ENCODE results near the gene ZFHX2.

The ZFHX2 gene

DNA sequence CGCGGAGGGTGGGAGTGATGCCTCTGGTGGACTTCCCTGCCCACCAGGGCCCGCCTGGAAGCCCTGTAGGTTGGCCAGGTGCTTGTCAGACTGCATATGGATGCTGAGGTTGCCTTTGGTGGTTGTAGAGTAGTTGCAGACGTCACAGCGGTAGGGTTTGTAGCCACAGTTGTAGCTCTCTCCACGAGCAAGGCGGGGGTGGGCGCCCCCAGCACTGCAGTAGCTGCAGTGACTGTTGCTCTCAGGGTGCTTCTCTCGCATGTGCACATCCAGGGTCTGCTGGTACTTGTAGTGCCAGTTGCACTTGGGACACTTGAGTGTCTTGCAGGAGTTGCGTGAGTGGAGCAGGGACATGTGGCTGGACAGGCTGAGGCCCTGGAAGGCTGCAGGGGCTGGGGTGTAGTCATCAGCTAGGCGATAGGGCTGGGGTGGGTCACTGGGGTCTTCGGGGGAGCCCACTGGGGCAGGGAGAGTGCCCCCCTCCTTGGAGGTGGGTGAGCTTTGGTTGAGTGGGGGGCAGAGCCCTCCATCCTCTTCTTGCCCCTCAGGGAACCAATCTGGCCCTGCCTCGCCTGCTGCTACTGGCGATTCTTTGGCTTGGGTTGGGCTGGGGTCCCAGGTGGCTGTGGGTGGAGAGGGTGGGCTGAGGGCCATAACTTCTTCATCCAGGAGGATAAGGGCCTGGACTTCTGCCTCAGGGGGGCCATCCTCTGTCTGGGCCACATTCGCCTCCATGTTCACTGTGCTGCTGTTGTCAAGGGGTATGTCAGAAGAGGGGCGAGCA lies 17.7 kb downstream of the ZFHX2 start:
- Histone ChIP-seq H3K4me1 (ENCODE audit: control insufficient read depth, insufficient read depth, low read length) (peaks cover 5% of the 10 kb centered on the region), H3K9me3 (replicated peaks; ENCODE audit: low read length) (no peaks in the 10 kb centered on the region), H3K36me3 (ENCODE audit: insufficient read depth, low read length) (no peaks in the 10 kb centered on the region), H3K9ac (ENCODE audit: low read depth, low read length) (no peak overlapping the region), H3K4me2 (ENCODE audit: low read length) (no peak overlapping the region), H3K4me3 (ENCODE audit: low read length) (no peak overlapping the region), H3K27me3 (ENCODE audit: control insufficient read depth, insufficient read depth, low read length) (no peaks in the 10 kb centered on the region)

DNA sequence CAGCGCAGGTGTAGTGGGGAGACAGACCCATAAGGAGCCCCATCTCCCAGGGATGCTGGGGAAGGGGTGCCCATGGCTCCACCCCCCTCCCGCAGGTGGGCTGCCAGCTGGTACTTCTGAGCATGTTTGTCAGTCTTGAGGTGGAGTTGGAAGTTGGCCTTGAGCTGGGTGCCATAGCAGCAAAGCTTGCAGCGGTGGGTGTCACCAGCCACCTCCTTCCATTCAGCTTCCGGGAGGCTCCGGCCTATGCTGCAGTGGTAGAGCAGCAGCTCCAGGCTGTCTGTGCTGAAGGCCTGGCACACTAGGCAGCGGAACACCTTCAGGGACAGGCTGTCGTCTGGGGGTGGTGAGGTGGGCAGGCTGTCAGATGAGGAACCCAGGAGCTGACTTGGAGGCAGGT lies 18.9 kb downstream of the ZFHX2 start:
- no peak overlapping the region for H3K9ac ChIP-seq (ENCODE audit: low read depth, low read length)
- H3K36me3 ChIP-seq (ENCODE audit: insufficient read depth, low read length): no peaks in the 10 kb centered on the region
- H3K9me3 ChIP-seq (replicated peaks; ENCODE audit: low read length): no peaks in the 10 kb centered on the region
- no peak overlapping the region for H3K4me2 ChIP-seq (ENCODE audit: low read length)
- H3K4me3 ChIP-seq (ENCODE audit: low read length): no peak overlapping the region
- no peaks in the 10 kb centered on the region for H3K4me1 ChIP-seq (ENCODE audit: control insufficient read depth, insufficient read depth, low read length)
- H3K27me3 ChIP-seq (ENCODE audit: control insufficient read depth, insufficient read depth, low read length): no peaks in the 10 kb centered on the region

DNA sequence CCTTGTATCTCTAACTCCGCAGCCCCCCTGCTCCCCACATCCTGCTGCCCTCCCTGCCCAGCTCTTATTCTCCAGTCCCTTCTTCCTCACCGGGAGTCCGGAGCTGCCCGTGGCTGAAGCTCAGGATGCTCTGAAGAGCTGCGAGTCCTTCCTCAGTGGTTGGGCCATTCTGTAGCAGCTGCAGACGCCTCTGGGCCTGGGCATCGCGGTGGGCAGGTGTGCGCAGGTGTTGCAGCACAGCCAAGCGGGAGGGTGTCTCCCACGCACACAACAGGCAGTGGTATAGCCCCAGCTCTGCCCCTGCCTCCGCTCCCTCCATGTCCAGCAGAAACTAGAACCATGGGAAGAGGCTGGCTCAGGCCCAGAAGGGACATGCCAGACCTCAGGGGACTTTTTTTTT lies 20.2 kb downstream of the ZFHX2 start:
- no peak overlapping the region for H3K4me2 ChIP-seq (ENCODE audit: low read length)
- no peak overlapping the region for H3K9ac ChIP-seq (ENCODE audit: low read depth, low read length)
- H3K27me3 ChIP-seq (ENCODE audit: control insufficient read depth, insufficient read depth, low read length): no peaks in the 10 kb centered on the region
- no peak overlapping the region for H3K4me3 ChIP-seq (ENCODE audit: low read length)
- no peaks in the 10 kb centered on the region for H3K4me1 ChIP-seq (ENCODE audit: control insufficient read depth, insufficient read depth, low read length)
- no peaks in the 10 kb centered on the region for H3K9me3 ChIP-seq (replicated peaks; ENCODE audit: low read length)
- H3K36me3 ChIP-seq (ENCODE audit: insufficient read depth, low read length): no peaks in the 10 kb centered on the region

DNA sequence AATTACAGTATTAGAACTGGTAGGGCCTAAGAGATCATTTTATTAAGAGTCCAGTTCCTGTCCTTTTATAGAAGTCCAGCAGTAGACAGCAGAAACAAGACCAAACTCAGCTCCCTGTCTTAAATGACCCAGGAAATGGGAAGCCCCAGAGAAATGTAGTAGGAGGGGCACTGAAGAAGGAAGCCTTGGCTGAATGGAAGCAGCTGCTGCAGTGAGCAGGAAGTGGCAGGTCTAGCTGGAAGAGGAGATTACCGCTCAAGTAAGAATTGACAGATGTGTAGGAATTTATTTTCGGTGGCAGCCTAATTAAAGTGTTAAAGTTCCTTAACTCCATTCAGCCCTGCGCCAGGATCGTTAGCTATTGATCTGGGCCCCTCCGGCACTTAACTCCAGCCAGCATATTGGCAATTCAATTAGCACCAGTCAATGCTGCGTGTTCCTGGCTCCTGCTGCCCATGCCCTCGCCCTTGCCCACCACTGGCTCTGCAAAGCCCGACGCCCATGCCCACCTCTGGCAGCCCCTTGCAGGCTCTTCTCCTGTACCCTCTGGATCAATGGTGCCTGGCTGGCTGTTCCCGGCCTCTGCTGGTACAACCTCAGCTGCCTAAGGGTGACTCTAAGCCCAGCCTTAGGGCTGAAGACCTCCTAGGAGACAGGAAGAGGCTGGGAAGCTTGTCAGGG lies 21.1 kb downstream of the ZFHX2 start:
- no peaks in the 10 kb centered on the region for H3K27me3 ChIP-seq (ENCODE audit: control insufficient read depth, insufficient read depth, low read length)
- H3K9ac ChIP-seq (ENCODE audit: low read depth, low read length): no peak overlapping the region
- no peaks in the 10 kb centered on the region for H3K4me1 ChIP-seq (ENCODE audit: control insufficient read depth, insufficient read depth, low read length)
- H3K9me3 ChIP-seq (replicated peaks; ENCODE audit: low read length): no peaks in the 10 kb centered on the region
- H3K36me3 ChIP-seq (ENCODE audit: insufficient read depth, low read length): no peaks in the 10 kb centered on the region
- H3K4me3 ChIP-seq (ENCODE audit: low read length): no peak overlapping the region
- no peak overlapping the region for H3K4me2 ChIP-seq (ENCODE audit: low read length)

DNA sequence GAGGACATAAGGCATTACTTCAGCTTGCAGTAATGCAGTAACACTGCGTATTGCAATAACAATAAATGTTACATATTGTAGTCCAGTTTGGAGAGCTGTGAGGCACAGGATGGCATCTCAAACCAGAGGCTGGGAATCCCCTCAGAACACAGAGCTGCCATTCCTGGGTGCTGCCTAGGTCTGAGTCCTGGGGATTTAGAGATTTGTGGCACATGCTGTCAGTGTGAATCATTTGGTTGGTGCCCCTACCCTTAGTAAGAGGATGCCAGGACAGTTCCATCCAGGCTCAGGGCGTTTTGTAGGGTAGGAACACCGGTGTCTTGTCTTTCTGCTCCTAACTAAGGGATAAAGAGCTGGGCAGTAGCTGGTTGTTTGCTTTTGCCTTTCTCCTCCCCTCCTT lies 22.5 kb downstream of the ZFHX2 start:
- Histone ChIP-seq H3K36me3 (ENCODE audit: insufficient read depth, low read length) (no peaks in the 10 kb centered on the region), H3K4me3 (ENCODE audit: low read length) (no peak overlapping the region), H3K9me3 (replicated peaks; ENCODE audit: low read length) (no peaks in the 10 kb centered on the region), H3K4me1 (ENCODE audit: control insufficient read depth, insufficient read depth, low read length) (no peaks in the 10 kb centered on the region), H3K27me3 (ENCODE audit: control insufficient read depth, insufficient read depth, low read length) (no peaks in the 10 kb centered on the region), H3K4me2 (ENCODE audit: low read length) (no peak overlapping the region), H3K9ac (ENCODE audit: low read depth, low read length) (no peak overlapping the region)

DNA sequence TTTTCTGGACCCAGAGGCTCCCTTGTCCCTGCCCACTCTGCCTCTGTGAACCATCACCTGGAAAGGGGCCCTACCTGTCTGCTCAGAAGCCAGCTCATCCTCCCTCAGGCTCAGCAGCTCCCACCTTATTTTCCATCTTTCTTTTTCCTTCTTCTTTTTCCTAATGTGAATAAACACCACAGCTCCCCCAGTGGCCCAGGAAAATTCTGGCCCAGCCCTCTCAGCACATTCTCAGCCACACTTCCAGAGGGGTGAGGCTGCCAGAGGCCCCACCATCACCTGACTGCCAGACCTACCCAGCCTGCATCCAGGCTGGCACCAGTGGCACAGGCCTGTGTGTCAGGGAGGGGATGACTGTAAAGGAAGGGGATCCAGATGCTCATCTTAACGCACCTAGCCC lies 23.0 kb downstream of the ZFHX2 start:
- no peaks in the 10 kb centered on the region for H3K27me3 ChIP-seq (ENCODE audit: control insufficient read depth, insufficient read depth, low read length)
- no peaks in the 10 kb centered on the region for H3K9me3 ChIP-seq (replicated peaks; ENCODE audit: low read length)
- H3K36me3 ChIP-seq (ENCODE audit: insufficient read depth, low read length): no peaks in the 10 kb centered on the region
- no peak overlapping the region for H3K4me2 ChIP-seq (ENCODE audit: low read length)
- H3K4me1 ChIP-seq (ENCODE audit: control insufficient read depth, insufficient read depth, low read length): no peaks in the 10 kb centered on the region
- H3K4me3 ChIP-seq (ENCODE audit: low read length): no peak overlapping the region
- no peak overlapping the region for H3K9ac ChIP-seq (ENCODE audit: low read depth, low read length)

DNA sequence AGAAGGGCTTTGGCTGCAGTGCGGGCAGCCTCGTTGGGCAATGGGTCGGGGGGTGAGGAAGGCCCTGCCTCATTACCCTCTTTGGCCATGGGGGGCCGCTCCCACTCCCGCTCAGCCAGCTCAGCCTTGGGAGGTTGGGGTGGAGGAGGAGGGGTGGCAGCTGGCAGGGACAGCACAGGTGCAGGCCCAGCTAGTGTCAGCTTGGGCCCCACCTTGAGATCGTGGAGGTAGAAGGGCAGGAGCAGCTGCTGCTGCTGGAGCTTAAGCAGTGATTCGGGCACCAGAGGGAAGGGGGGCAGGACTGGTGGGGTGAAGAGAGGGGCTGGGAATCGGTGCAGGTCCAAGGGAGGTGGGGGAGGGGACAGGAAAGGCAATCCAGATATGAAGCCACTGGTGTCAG lies 26.0 kb downstream of the ZFHX2 start:
- Histone ChIP-seq H3K27me3 (ENCODE audit: control insufficient read depth, insufficient read depth, low read length) (no peaks in the 10 kb centered on the region), H3K4me1 (ENCODE audit: control insufficient read depth, insufficient read depth, low read length) (no peaks in the 10 kb centered on the region), H3K9ac (ENCODE audit: low read depth, low read length) (no peak overlapping the region), H3K36me3 (ENCODE audit: insufficient read depth, low read length) (no peaks in the 10 kb centered on the region), H3K9me3 (replicated peaks; ENCODE audit: low read length) (no peaks in the 10 kb centered on the region), H3K4me3 (ENCODE audit: low read length) (no peak overlapping the region), H3K4me2 (ENCODE audit: low read length) (no peak overlapping the region)

DNA sequence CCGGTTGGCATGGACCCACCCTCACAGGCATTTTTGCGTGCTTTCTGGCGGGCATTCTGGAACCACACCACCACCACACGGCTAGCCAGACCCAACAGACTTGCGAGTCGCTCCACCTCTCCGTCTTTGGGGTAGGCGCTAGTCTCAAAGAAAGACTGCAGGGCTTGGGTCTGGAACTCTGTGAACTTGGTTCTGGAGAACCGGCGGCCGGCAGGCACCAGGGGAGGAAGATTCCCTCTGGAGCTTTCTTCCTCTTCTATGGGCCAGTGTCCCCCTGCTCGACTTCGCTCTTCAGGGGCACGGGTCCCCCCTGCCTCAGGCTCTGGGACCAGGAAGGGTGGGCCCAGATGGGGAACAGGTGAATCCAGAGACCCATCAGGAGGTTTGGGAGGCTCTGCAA lies 26.6 kb downstream of the ZFHX2 start:
- no peaks in the 10 kb centered on the region for H3K4me1 ChIP-seq (ENCODE audit: control insufficient read depth, insufficient read depth, low read length)
- H3K36me3 ChIP-seq (ENCODE audit: insufficient read depth, low read length): no peaks in the 10 kb centered on the region
- no peaks in the 10 kb centered on the region for H3K27me3 ChIP-seq (ENCODE audit: control insufficient read depth, insufficient read depth, low read length)

DNA sequence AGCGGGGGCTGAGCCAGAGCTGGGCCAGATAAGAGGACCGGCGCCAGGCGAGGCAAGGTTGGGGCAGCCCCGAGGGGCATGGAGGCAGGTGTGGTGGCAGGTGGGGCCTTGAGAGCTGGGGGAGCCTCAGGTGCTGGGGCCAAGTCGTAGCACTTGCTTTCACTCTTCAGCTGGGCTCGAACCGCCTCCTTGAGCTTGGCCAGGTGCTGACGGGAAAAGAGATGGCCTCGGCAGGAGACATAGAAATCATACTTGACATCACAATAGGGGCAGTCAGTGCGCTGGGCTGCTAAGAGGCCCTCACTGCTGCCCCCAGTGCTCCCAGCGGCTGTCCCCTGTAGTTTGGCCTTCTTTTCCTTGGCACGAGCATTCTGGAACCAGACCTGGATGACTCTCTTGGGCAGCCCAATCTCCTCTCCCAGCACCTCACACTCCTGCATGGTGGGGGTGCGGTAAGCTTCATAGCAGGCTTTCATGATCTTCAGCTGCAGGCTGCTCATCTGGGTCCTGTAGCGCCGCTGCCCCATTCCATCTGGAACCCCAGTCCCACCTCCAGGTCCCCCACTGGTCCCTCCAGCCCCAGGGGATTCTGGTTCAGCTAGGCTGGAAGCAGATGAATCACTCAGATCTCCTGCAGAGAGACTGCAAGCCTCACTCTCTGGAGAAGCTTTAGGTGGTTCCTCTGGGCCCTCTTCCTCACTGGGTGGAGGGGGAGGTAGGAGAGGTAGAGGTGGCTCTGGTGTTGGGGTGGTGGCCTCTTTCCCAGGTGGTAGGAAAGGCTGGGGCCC lies 28.1 kb downstream of the ZFHX2 start:
- no peak overlapping the region for H3K4me3 ChIP-seq (ENCODE audit: low read length)
- H3K36me3 ChIP-seq (ENCODE audit: insufficient read depth, low read length): no peaks in the 10 kb centered on the region
- no peak overlapping the region for H3K9ac ChIP-seq (ENCODE audit: low read depth, low read length)
- H3K4me2 ChIP-seq (ENCODE audit: low read length): no peak overlapping the region
- no peaks in the 10 kb centered on the region for H3K9me3 ChIP-seq (replicated peaks; ENCODE audit: low read length)
- no peaks in the 10 kb centered on the region for H3K27me3 ChIP-seq (ENCODE audit: control insufficient read depth, insufficient read depth, low read length)
- no peaks in the 10 kb centered on the region for H3K4me1 ChIP-seq (ENCODE audit: control insufficient read depth, insufficient read depth, low read length)

More for the DNA sequence above, 26.6 kb downstream of the ZFHX2 start:
- no peaks in the 10 kb centered on the region for H3K9me3 ChIP-seq (replicated peaks; ENCODE audit: low read length)
- no peak overlapping the region for H3K4me3 ChIP-seq (ENCODE audit: low read length)
- H3K4me2 ChIP-seq (ENCODE audit: low read length): no peak overlapping the region
- no peak overlapping the region for H3K9ac ChIP-seq (ENCODE audit: low read depth, low read length)

DNA sequence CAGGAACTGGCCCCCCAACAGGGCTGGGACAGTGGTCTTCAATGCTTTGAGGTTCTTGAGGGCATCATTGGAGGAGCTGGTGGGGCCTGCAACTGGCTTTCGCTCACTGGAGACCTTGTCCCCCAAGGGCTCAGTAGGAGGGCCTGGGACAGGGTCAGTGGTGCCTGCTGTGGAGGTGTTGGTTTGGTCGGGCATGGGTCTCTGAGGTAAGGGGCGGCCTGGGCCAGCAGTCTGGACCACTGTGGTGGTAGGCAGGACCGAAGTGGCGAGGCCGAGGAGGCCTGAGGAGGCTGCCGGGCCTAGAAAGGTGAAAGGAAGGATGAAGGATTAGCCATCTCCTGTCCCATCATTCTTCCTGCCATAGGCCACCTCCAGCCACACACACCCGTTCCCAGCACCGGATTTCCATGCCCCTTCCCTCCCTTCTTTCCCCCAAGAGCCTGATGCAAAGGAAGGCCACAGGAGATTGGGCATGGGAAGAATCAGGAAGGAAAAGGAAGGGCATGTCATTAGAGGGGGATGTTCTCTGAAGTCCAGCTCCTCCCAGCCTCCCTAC lies 28.8 kb downstream of the ZFHX2 start:
- H3K4me2 ChIP-seq (ENCODE audit: low read length): no peak overlapping the region
- H3K9me3 ChIP-seq (replicated peaks; ENCODE audit: low read length): no peaks in the 10 kb centered on the region
- H3K9ac ChIP-seq (ENCODE audit: low read depth, low read length): no peak overlapping the region
- H3K36me3 ChIP-seq (ENCODE audit: insufficient read depth, low read length): no peaks in the 10 kb centered on the region
- H3K4me1 ChIP-seq (ENCODE audit: control insufficient read depth, insufficient read depth, low read length): no peaks in the 10 kb centered on the region
- H3K4me3 ChIP-seq (ENCODE audit: low read length): no peak overlapping the region
- H3K27me3 ChIP-seq (ENCODE audit: control insufficient read depth, insufficient read depth, low read length): no peaks in the 10 kb centered on the region

DNA sequence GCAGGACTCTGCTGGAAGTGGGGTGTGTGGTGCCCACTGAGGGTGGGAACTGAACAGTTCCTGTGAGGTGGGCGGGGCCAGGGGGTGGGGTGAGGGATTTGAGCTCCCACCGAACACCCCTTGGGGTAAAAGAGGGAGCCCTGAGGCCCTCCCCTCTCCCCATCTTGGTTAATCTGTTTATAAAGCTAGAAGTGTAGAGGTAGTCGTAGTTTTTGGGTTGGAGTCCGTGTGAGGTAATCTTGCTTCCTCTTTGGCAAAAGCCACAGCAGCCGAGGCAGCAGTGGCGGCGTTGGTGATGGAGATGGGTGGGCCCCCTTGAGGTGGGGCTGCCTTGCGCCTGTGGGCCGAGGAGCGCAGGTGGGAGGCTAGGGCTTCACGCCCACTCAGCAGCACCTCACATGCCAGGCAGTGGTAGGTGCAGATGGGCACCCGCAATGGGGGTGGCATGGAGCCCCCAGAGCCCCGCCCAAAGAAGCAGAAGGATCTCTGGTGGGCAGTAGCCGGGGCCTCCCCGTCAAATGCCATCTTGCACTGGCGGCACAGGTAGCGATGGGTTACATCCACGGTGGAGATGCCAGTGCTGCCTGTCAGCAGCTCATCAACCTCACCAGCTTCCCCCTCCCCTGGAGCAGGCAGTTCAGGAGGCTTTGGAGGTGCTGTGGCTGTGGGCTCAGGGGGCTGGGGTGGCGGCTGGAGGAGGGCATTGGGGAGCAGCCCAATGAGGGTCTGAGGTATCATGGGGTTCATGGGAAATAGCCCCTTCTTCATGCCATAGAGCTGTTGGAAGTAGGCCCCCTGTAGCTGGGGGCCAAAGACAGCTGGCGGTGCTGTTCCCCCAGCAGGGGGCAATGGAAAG lies 29.6 kb downstream of the ZFHX2 start:
- H3K9ac ChIP-seq (ENCODE audit: low read depth, low read length): no peak overlapping the region
- no peaks in the 10 kb centered on the region for H3K36me3 ChIP-seq (ENCODE audit: insufficient read depth, low read length)
- no peak overlapping the region for H3K4me2 ChIP-seq (ENCODE audit: low read length)
- no peak overlapping the region for H3K4me3 ChIP-seq (ENCODE audit: low read length)
- H3K27me3 ChIP-seq (ENCODE audit: control insufficient read depth, insufficient read depth, low read length): no peaks in the 10 kb centered on the region
- no peaks in the 10 kb centered on the region for H3K9me3 ChIP-seq (replicated peaks; ENCODE audit: low read length)
- no peaks in the 10 kb centered on the region for H3K4me1 ChIP-seq (ENCODE audit: control insufficient read depth, insufficient read depth, low read length)

Data from skeletal muscle satellite cell (primary cell).